Liver (tissue), 9 donors: ENCODE results near the gene UBTD2. TPM values are rescaled to one million over a fixed set of nuclear protein-coding genes. Genes with fewer than 3 reads are reported as not detected.

Source experiments
- DNase-seq: peaks from one replicate; pipeline ENCODE4 v3.0.0-alpha.2; 2017; ENCODE audit warnings: low spot score
- H3K27ac ChIP-seq, 2 donors: one replicate each; pipeline ENCODE4 v1.7.0; 2013; ENCODE audit warnings: inconsistent platforms in 2 of 2, low read length in 2 of 2, control low read depth in 1 of 2, low read depth in 1 of 2, mild to moderate bottlenecking in 1 of 2
- H3K27me3 ChIP-seq, 4 donors: one replicate each; pipeline versions ENCODE4 v1.6.1 to v1.7.0; 2013; ENCODE audit warnings: low read length in 3 of 4, inconsistent platforms in 1 of 4, mild to moderate bottlenecking in 1 of 4, moderate library complexity in 1 of 4; ENCODE audit not compliant: control insufficient read depth in 4 of 4, insufficient read depth in 4 of 4
- H3K36me3 ChIP-seq, 4 donors: one replicate each; pipeline versions ENCODE4 v1.6.1 to v1.7.0; 2013; ENCODE audit warnings: low read length in 3 of 4, mild to moderate bottlenecking in 3 of 4, low read depth in 1 of 4, moderate library complexity in 1 of 4; ENCODE audit not compliant: control insufficient read depth in 4 of 4, insufficient read depth in 3 of 4
- H3K4me1 ChIP-seq, 4 donors: one replicate each; pipeline versions ENCODE4 v1.6.1 to v1.7.0; 2013; ENCODE audit warnings: low read length in 3 of 4, mild to moderate bottlenecking in 3 of 4, moderate library complexity in 1 of 4; ENCODE audit not compliant: control insufficient read depth in 4 of 4, insufficient read depth in 4 of 4
- H3K4me3 ChIP-seq, 3 donors: one replicate each; pipeline versions ENCODE4 v1.6.1 to v1.7.0; 2013; ENCODE audit warnings: low read length in 3 of 3, control low read depth in 1 of 3, low read depth in 1 of 3, mild to moderate bottlenecking in 1 of 3
- H3K9ac ChIP-seq, 2 donors: one replicate each; pipeline ENCODE4 v1.7.0; 2013; ENCODE audit warnings: low read length in 2 of 2, mild to moderate bottlenecking in 2 of 2, moderate library complexity in 2 of 2, control low read depth in 1 of 2, low read depth in 1 of 2
- H3K9me3 ChIP-seq, 4 donors: one replicate each; pipeline versions ENCODE4 v1.6.1 to v1.7.0; 2013; ENCODE audit warnings: low read length in 3 of 4; ENCODE audit not compliant: control insufficient read depth in 4 of 4
- EGR1 ChIP-seq, 2 donors: IDR thresholded peaks; 2 replicates each; pipeline ENCODE4 v1.6.1; 2016 to 2018; ENCODE audit warnings: antibody characterized with exemption in 2 of 2, low read depth in 2 of 2
- FOXA1 ChIP-seq: IDR thresholded peaks from 2 replicates; pipeline ENCODE4 v1.6.1; 2016; ENCODE audit warnings: antibody characterized with exemption
- FOXA2 ChIP-seq: IDR thresholded peaks from 2 replicates; pipeline ENCODE4 v1.6.1; 2016; ENCODE audit warnings: antibody characterized with exemption
- GABPA ChIP-seq, 2 donors: IDR thresholded peaks in 1 of 2; conservative IDR thresholded peaks in 1 of 2; 2 replicates each; pipeline ENCODE4 v1.6.1; 2016; ENCODE audit warnings: antibody characterized with exemption in 2 of 2, mild to moderate bottlenecking in 1 of 2, moderate library complexity in 1 of 2
- HNF4A ChIP-seq, 2 donors: conservative IDR thresholded peaks; 2 replicates each; pipeline ENCODE4 v1.6.1; 2016; ENCODE audit warnings: antibody characterized with exemption in 2 of 2, mild to moderate bottlenecking in 2 of 2
- HNF4G ChIP-seq: IDR thresholded peaks from 2 replicates; pipeline ENCODE4 v1.6.1; 2016; ENCODE audit warnings: antibody characterized with exemption
- JUND ChIP-seq, 2 donors: IDR thresholded peaks; 2 replicates each; pipeline ENCODE4 v1.6.1; 2016; ENCODE audit warnings: antibody characterized with exemption in 2 of 2
- NR2F2 ChIP-seq: IDR thresholded peaks from 2 replicates; pipeline ENCODE4 v1.6.1; 2016; ENCODE audit warnings: antibody characterized with exemption
- RAD21 ChIP-seq, 2 donors: IDR thresholded peaks; 2 replicates each; pipeline ENCODE4 v1.6.1; 2016; ENCODE audit warnings: antibody characterized with exemption in 2 of 2, mild to moderate bottlenecking in 2 of 2
- RXRA ChIP-seq, 2 donors: IDR thresholded peaks; 2 replicates each; pipeline ENCODE4 v1.6.1; 2017 to 2018; ENCODE audit warnings: antibody characterized with exemption in 2 of 2, mild to moderate bottlenecking in 1 of 2
- SP1 ChIP-seq: IDR thresholded peaks from 2 replicates; pipeline ENCODE4 v1.6.1; 2018; ENCODE audit warnings: antibody characterized with exemption, mild to moderate bottlenecking
- TAF1 ChIP-seq: conservative IDR thresholded peaks from 2 replicates; pipeline ENCODE4 v1.6.1; 2016; ENCODE audit warnings: antibody characterized with exemption, mild to moderate bottlenecking
- YY1 ChIP-seq: IDR thresholded peaks from 2 replicates; pipeline ENCODE4 v1.6.1; 2016; ENCODE audit warnings: antibody characterized with exemption, mild to moderate bottlenecking
- WGBS: extraction: QIAGEN DNeasy Blood & Tissue Kit; methylation state at CpG from one replicate; pipeline ENCODE4 v1.1.7; 2013; 5-methylcytosine and 5-hydroxymethylcytosine counted together
- polyA plus RNA-seq, 2 donors: library from polyadenylated mRNA; stranded (reverse) in 1 of 2; unstranded in 1 of 2; fragments of 200-250 nt in 1 of 2; fragments of >200 nt in 1 of 2; fragmentation: Nextera tagmentation in 1 of 2; extraction: Ambion mirVana in 1 of 2; gene quantifications; one replicate each; pipeline versions ENCODE4 v1.2.1 to v1.2.3, GENCODE V29; 2013 to 2015
- total RNA-seq, 2 donors: library from RNA; depleted of rRNA; stranded (reverse); fragments of >200 nt; gene quantifications; one replicate each; pipeline ENCODE4 v1.2.3, GENCODE V29; 2014
- TF ChIP-seq, protein P1 (sequence below): IDR thresholded peaks from 2 replicates; pipeline ENCODE4 v1.6.1; 2016; ENCODE audit warnings: antibody characterized with exemption, mild to moderate bottlenecking
- TF ChIP-seq, protein P2 (sequence below): IDR thresholded peaks from 2 replicates; pipeline ENCODE4 v1.6.1; 2016; ENCODE audit warnings: antibody characterized with exemption
- TF ChIP-seq, protein P3 (sequence below): fragments of 150-350 bp; IDR thresholded peaks from 2 replicates; pipeline ENCODE4 v1.5.1; 2017; ENCODE audit warnings: improper control_type of control experiment, low read depth, low read length; ENCODE audit not compliant: missing input control
- donor health status: healthy.
- donor health status: healthy.
- donor health status: healthy.
- donor health status: healthy.
- donor health status: healthy.

UBTD2 gene
- total and polyA plus RNA-seq, 4 donors: 4.4 to 8.3 (median 6.6) TPM

DNA sequence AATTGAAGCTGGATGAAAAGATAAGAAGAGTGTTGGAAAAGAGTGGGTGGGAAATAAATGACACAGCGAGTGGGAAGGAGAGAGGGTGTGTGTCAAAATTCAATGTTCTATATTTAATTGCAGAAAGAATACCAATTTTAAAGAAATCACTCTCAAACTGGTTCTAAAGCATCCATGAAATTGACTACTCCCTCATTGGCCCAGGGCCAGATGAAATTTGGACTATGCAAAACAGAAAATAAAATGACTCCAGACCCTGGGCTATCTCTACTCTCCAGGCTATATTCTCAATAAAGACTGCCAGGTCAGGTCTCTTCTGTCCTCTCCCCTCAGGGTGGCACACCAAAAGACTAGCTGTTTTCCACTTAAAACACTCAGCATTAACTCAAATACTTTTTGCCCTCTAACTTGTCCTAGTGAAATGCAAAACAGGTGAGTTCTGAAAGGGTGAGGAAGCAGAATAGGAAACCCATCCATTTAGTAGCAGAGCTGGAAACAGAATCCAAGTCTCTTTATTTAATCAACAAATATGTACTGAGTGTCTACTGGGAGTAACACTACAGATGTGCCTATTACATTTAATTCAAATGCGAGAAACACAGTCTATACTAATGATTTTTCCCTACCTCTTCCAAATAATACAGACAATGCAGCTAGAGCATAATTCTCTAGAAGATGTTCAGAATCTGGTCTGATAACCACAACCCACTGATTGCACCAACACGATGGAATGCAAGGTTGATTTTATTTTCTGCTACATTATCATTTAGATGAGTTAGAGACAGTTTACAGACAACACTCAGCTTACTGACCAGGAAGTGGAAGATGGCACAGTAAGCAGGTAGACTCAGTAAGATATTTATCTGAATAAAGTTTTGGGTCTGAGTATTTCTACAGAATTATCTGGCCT lies 47.5 kb downstream of the UBTD2 start:
- no peak overlapping the region for H3K27ac ChIP-seq
- no peak for DNase-seq
- no peaks in the 10 kb centered on the region for H3K9me3 ChIP-seq
- TF ChIP-seq SP1 (peak; percentile 21), HNF4A (conservative IDR thresholded peaks at IDR 0.05) (peak; percentile 40 to 65)
- TF ChIP-seq, protein P1, sequence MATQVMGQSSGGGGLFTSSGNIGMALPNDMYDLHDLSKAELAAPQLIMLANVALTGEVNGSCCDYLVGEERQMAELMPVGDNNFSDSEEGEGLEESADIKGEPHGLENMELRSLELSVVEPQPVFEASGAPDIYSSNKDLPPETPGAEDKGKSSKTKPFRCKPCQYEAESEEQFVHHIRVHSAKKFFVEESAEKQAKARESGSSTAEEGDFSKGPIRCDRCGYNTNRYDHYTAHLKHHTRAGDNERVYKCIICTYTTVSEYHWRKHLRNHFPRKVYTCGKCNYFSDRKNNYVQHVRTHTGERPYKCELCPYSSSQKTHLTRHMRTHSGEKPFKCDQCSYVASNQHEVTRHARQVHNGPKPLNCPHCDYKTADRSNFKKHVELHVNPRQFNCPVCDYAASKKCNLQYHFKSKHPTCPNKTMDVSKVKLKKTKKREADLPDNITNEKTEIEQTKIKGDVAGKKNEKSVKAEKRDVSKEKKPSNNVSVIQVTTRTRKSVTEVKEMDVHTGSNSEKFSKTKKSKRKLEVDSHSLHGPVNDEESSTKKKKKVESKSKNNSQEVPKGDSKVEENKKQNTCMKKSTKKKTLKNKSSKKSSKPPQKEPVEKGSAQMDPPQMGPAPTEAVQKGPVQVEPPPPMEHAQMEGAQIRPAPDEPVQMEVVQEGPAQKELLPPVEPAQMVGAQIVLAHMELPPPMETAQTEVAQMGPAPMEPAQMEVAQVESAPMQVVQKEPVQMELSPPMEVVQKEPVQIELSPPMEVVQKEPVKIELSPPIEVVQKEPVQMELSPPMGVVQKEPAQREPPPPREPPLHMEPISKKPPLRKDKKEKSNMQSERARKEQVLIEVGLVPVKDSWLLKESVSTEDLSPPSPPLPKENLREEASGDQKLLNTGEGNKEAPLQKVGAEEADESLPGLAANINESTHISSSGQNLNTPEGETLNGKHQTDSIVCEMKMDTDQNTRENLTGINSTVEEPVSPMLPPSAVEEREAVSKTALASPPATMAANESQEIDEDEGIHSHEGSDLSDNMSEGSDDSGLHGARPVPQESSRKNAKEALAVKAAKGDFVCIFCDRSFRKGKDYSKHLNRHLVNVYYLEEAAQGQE: no peak
- H3K9ac ChIP-seq: no peak overlapping the region
- H3K4me3 ChIP-seq: no peak overlapping the region
- peaks cover 0 to 17% (median 16%) of the 10 kb centered on the region in 4 donors for H3K4me1 ChIP-seq
- H3K27me3 ChIP-seq: no peaks in the 10 kb centered on the region
- H3K36me3 ChIP-seq: peaks cover 0 to 3% (median 1%) of the 10 kb centered on the region in 4 donors
- WGBS: 59% methylated on average over 3 of the region's 3 CpGs

DNA sequence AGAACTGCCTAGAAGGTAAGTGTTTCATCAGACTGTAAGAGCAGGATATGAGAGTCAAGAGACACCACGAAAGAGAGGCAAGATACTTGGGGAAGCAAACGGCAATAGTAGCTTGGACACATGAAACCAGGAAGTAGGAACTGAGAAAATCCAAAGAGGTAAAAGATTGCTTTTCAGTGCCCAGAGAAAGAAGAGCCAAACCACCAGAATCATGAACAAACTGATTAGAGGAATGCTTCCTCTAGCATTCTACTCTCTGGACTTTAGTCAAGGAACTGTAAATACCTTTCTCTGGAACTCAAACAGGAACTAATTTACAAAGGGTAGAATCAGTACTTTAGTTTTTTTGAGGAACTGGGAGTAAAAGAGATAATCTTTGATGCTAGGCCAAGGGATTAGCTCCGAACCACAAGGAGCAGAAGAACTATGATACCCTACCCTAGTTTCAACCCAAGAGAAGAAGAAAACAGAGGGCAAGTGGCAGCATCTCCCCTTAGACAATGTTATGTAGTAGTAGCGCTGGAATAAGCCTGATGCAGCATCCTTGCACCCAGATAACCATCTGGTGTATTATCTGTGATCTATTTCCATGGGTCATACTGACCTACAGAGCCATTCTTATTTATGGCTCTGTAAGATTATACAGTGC lies 48.3 kb downstream of the UBTD2 start:
- Histone ChIP-seq H3K4me3 (no peak overlapping the region), H3K9ac (no peak overlapping the region), H3K36me3 (peaks cover 0 to 5% (median 1%) of the 10 kb centered on the region in 4 donors), H3K27me3 (no peaks in the 10 kb centered on the region), H3K4me1 (peaks cover 0 to 17% (median 16%) of the 10 kb centered on the region in 4 donors), H3K9me3 (no peaks in the 10 kb centered on the region), H3K27ac (no peak overlapping the region)
- WGBS: 34% methylated on average over 4 of the region's 4 CpGs
- no peak for DNase-seq
- TF ChIP-seq HNF4A (conservative IDR thresholded peaks at IDR 0.05) (peak; percentile 21 to 44), EGR1 (IDR thresholded peaks at IDR 0.05; ENCODE audit: low read depth in 2 of 2) (no peak), SP1 (peak; percentile 23)

DNA sequence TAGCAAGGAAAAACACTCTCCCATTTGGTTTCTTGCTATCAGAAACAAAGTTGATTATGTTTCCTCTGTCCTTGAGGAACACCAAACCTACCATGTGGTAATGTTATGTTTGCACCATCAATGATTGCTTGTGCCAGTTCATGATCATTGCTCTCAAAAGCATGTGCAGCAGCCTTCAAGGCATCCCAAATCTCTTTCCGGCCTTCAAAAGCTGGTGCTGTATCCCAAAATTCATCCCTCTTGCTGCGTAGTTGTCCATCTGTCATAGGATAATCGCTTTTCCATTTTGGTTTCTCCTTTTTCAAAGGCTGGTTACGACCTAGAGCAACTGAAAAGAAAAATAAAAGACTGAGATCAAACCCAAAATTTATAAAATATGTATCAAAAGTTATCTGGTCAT lies 49.5 kb downstream of the UBTD2 start:
- DNase-seq: no peak
- WGBS: 98% methylated on average over 4 of the region's 4 CpGs
- Histone ChIP-seq H3K9me3 (no peaks in the 10 kb centered on the region), H3K4me3 (no peak overlapping the region), H3K36me3 (peaks cover 0 to 5% (median 2%) of the 10 kb centered on the region in 4 donors), H3K9ac (no peak overlapping the region), H3K27me3 (no peaks in the 10 kb centered on the region), H3K4me1 (peaks cover 0 to 17% (median 16%) of the 10 kb centered on the region in 4 donors), H3K27ac (no peak overlapping the region)
- TF ChIP-seq RAD21 (IDR thresholded peaks at IDR 0.05) (no peak), TAF1 (no peak), RXRA (IDR thresholded peaks at IDR 0.05) (no peak), HNF4G (no peak), GABPA (IDR thresholded peaks at IDR 0.05 in 1 of 2, conservative IDR thresholded peaks at IDR 0.05 in 1 of 2) (no peak), FOXA1 (no peak), JUND (IDR thresholded peaks at IDR 0.05) (no peak), YY1 (no peak), NR2F2 (no peak), EGR1 (IDR thresholded peaks at IDR 0.05; ENCODE audit: low read depth in 2 of 2) (no peak), HNF4A (conservative IDR thresholded peaks at IDR 0.05) (no peak), FOXA2 (no peak)
- TF ChIP-seq, protein P2, sequence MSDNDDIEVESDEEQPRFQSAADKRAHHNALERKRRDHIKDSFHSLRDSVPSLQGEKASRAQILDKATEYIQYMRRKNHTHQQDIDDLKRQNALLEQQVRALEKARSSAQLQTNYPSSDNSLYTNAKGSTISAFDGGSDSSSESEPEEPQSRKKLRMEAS: no peak
- TF ChIP-seq, protein P3, sequence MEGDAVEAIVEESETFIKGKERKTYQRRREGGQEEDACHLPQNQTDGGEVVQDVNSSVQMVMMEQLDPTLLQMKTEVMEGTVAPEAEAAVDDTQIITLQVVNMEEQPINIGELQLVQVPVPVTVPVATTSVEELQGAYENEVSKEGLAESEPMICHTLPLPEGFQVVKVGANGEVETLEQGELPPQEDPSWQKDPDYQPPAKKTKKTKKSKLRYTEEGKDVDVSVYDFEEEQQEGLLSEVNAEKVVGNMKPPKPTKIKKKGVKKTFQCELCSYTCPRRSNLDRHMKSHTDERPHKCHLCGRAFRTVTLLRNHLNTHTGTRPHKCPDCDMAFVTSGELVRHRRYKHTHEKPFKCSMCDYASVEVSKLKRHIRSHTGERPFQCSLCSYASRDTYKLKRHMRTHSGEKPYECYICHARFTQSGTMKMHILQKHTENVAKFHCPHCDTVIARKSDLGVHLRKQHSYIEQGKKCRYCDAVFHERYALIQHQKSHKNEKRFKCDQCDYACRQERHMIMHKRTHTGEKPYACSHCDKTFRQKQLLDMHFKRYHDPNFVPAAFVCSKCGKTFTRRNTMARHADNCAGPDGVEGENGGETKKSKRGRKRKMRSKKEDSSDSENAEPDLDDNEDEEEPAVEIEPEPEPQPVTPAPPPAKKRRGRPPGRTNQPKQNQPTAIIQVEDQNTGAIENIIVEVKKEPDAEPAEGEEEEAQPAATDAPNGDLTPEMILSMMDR: no peak
- TF ChIP-seq, protein P1: no peak
